Vagina (tissue), 2 donors: ENCODE measurements around the gene ERBB4.

ENCODE experiments used
- POLR2A ChIP-seq, 2 donors: fragments of 450-650 bp; IDR thresholded peaks; one replicate each; pipeline ENCODE4 v1.6.1; 2017; ENCODE audit warnings: antibody characterized with exemption in 2 of 2, mild to moderate bottlenecking in 2 of 2, moderate library complexity in 2 of 2
- POLR2AphosphoS5 ChIP-seq, 2 donors: sonication (generic); formaldehyde crosslinking; IDR thresholded peaks; one replicate each; pipeline ENCODE4 v1.9.0; 2017; ENCODE audit warnings: antibody characterized with exemption in 2 of 2, mild to moderate bottlenecking in 2 of 2, low read depth in 1 of 2; ENCODE audit not compliant: insufficient read depth in 1 of 2
- TF ChIP-seq, protein P1 (sequence below), 3 experiments: fragments of 450-650 bp in 2 of 3; fragments of 200-600 bp in 1 of 3; sonication (generic) in 1 of 3; IDR thresholded peaks; one replicate each; pipeline ENCODE4 v1.5.1; 2017 to 2019; ENCODE audit warnings: antibody characterized with exemption in 3 of 3, mild to moderate bottlenecking in 2 of 3, moderate library complexity in 2 of 3

DNA sequence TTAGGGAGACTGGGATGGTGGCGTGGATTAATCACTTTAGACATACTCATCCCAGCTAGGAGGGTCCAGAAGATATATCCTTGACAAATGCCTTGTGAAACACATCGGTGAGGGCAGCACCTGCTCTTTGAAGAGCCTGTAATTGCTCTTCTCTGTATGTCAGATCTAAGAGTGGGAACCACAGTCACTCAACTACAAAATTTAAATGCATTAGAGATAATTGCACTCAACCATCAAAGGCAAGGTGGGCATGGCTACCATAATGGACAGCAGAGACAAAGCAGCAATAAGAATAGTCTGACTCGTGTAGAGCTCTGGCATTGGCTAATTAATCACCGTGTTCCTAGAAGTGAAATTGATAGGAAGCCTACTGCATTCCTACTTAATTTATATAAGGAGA lies 96.8 kb downstream of the ERBB4 start:
- TF ChIP-seq, protein P1, sequence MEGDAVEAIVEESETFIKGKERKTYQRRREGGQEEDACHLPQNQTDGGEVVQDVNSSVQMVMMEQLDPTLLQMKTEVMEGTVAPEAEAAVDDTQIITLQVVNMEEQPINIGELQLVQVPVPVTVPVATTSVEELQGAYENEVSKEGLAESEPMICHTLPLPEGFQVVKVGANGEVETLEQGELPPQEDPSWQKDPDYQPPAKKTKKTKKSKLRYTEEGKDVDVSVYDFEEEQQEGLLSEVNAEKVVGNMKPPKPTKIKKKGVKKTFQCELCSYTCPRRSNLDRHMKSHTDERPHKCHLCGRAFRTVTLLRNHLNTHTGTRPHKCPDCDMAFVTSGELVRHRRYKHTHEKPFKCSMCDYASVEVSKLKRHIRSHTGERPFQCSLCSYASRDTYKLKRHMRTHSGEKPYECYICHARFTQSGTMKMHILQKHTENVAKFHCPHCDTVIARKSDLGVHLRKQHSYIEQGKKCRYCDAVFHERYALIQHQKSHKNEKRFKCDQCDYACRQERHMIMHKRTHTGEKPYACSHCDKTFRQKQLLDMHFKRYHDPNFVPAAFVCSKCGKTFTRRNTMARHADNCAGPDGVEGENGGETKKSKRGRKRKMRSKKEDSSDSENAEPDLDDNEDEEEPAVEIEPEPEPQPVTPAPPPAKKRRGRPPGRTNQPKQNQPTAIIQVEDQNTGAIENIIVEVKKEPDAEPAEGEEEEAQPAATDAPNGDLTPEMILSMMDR (IDR thresholded peaks at IDR 0.05) = no peak
- TF ChIP-seq POLR2A (IDR thresholded peaks at IDR 0.05) = no peak
- no peak for TF ChIP-seq POLR2AphosphoS5 (IDR thresholded peaks at IDR 0.05; ENCODE audit: insufficient read depth in 1 of 2, low read depth in 1 of 2)
